Nephron progenitor cell (in vitro differentiated cells): Measurements from ENCODE around the gene ABCG1.

Experiments
- DNase-seq: peaks from one replicate; pipeline ENCODE4 v3.0.0; 2021
- H3K27ac Mint-ChIP-seq: 2 replicates; pipeline ENCODE4 v1.8.0; 2021; ENCODE audit warnings: mild to moderate bottlenecking, moderate library complexity, mixed read lengths
- H3K27me3 Mint-ChIP-seq: 2 replicates; pipeline ENCODE4 v1.8.0; 2021; ENCODE audit warnings: mild to moderate bottlenecking, low read depth, mixed read lengths; ENCODE audit not compliant: poor library complexity
- H3K36me3 Mint-ChIP-seq: 2 replicates; pipeline ENCODE4 v1.8.0; 2021; ENCODE audit warnings: low read depth, mixed read lengths
- H3K4me1 Mint-ChIP-seq: 2 replicates; pipeline ENCODE4 v1.8.0; 2021; ENCODE audit warnings: mixed read lengths
- H3K4me3 Mint-ChIP-seq: 2 replicates; pipeline ENCODE4 v1.8.0; 2021; ENCODE audit warnings: mild to moderate bottlenecking, moderate library complexity, mixed read lengths
- H3K9me3 Mint-ChIP-seq: 2 replicates; pipeline ENCODE4 v1.8.0; 2021; ENCODE audit warnings: mild to moderate bottlenecking, moderate library complexity, mixed read lengths
- TF ChIP-seq, protein P1 (sequence below): fragments of 200-600 bp; sonication (generic); IDR thresholded peaks from 2 replicates; pipeline ENCODE4 v1.5.0; 2021; ENCODE audit warnings: antibody characterized with exemption

ABCG1 gene

DNA sequence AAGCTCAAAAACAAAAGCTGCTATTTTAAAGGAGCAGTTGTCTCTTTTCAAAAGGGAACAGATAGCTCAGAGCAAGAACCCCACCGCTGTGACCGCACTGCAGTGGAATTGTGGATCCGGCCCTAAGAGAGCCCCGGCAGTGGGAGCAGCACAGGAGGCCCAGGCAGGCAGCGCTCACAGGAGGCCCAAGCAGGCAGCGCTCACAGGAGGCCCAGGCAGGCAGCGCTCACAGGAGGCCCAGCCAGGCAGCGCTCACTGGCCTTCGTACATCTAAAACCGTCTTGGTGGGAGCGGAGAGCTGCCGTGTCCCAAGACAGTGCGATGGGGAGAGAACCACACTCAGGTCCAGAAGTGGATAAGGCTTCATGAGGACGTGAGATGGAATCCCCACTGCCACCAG, 92.2 kb downstream of the ABCG1 start:
- Mint-ChIP-seq H3K27me3 (peaks cover 23% of the 10 kb centered on the region), H3K36me3 (no peaks in the 10 kb centered on the region), H3K4me1 (peaks cover 44% of the 10 kb centered on the region), H3K9me3 (no peaks in the 10 kb centered on the region), H3K4me3 (no peak overlapping the region), H3K27ac (no peak overlapping the region)
- TF ChIP-seq, protein P1, sequence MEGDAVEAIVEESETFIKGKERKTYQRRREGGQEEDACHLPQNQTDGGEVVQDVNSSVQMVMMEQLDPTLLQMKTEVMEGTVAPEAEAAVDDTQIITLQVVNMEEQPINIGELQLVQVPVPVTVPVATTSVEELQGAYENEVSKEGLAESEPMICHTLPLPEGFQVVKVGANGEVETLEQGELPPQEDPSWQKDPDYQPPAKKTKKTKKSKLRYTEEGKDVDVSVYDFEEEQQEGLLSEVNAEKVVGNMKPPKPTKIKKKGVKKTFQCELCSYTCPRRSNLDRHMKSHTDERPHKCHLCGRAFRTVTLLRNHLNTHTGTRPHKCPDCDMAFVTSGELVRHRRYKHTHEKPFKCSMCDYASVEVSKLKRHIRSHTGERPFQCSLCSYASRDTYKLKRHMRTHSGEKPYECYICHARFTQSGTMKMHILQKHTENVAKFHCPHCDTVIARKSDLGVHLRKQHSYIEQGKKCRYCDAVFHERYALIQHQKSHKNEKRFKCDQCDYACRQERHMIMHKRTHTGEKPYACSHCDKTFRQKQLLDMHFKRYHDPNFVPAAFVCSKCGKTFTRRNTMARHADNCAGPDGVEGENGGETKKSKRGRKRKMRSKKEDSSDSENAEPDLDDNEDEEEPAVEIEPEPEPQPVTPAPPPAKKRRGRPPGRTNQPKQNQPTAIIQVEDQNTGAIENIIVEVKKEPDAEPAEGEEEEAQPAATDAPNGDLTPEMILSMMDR: no peak
- no peak for DNase-seq

DNA sequence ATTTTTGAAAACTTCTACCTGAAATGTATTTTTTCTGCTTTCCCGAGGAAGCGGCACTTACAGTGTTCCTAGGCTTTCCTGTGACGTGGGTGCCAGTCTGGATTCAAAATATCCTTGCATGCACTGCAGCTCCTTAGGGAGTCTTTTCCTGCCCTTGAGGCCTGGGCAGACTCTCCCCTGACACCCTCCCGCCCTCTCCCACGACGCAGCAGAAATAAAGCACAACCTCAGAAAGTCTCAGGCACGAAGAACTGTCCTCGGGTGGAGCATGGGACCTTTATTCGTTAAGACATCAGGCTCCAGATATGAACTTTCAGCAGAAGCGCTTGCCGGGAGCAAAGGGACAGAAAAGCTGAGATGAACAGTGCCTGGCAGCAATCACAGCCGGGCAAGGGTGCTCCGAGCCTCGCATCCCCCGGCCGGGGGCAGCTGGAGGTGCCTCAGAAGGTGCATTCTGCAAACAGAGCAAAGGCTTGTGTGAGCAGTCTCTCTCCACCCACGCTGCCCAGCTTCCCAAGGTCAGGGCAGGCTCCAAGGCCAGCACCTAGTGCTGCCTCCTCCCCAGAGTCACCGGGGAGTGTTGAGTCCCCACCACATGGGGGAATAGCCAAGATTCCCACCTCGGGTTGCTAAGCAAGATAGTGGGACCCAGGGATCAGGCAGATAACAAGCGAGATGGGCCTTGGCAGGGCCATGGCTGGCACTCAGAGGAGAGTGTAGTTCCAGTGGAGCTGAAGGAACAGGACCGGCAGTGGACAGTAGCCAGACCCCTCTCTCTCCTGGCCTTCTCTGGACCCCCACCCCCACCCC, 93.1 kb downstream of the ABCG1 start:
- H3K27me3 Mint-ChIP-seq: peaks cover 23% of the 10 kb centered on the region
- no peaks in the 10 kb centered on the region for H3K36me3 Mint-ChIP-seq
- H3K4me1 Mint-ChIP-seq: peaks cover 53% of the 10 kb centered on the region
- TF ChIP-seq, protein P1: no peak
- H3K9me3 Mint-ChIP-seq: no peaks in the 10 kb centered on the region
- no peak overlapping the region for H3K4me3 Mint-ChIP-seq
- no peak for DNase-seq
- H3K27ac Mint-ChIP-seq: no peak overlapping the region

DNA sequence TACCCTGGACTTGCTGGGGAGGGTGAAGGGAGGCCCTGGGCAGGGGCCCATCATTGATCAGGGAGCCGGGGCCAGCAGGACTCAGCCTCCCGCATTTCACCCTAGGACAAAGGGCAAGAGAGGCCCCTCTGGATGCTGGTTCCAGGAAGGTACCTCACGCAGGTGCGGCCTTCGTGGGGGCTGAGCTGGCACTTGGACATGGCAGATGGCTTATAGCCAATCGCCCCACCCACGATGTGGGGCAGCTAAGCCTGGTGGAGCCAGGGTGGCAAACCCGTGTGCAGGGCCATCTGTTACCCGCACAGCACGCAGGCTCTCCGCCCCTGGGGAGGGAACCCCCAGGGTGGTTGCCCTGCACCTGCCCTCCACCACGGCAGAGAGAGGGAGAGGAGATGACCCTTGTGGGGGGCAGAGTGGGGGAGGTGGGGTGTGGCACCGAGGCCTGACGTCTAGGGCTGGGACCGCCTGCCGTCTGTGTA, 93.7 kb downstream of the ABCG1 start:
- no peak for DNase-seq

DNA sequence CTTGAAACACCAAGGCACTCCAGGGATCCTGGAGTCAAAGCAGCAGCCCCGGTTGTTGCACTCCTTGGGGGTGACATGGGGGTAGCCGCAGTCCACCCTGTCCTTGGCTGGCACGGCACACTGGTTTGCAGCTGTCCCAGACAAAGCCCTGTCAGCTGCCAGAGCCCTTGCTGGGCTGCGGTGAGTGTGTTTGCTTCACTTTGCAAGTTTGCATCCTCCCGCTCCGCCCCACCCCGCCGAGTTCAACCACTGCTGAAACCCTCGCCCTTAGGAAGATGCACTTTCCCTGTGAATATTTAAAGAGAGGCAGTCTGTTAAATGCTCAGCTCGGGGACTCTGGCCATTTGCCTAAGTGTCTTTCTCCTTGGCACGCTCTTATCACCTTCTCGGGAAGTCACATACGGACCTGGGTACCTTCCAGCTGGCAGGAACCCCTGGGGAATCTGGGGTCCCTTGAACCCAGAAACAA, 94.6 kb downstream of the ABCG1 start:
- Mint-ChIP-seq H3K4me1 (peaks cover 63% of the 10 kb centered on the region), H3K27ac (no peak overlapping the region), H3K9me3 (no peaks in the 10 kb centered on the region), H3K36me3 (no peaks in the 10 kb centered on the region), H3K27me3 (peaks cover 23% of the 10 kb centered on the region), H3K4me3 (no peak overlapping the region)
- DNase-seq: no peak
- TF ChIP-seq, protein P1: no peak

More for the DNA sequence above, 93.7 kb downstream of the ABCG1 start:
- Mint-ChIP-seq H3K27me3 (peaks cover 23% of the 10 kb centered on the region), H3K27ac (no peak overlapping the region), H3K4me3 (no peak overlapping the region), H3K9me3 (no peaks in the 10 kb centered on the region), H3K4me1 (peaks cover 57% of the 10 kb centered on the region), H3K36me3 (no peaks in the 10 kb centered on the region)
- TF ChIP-seq, protein P1: no peak

DNA sequence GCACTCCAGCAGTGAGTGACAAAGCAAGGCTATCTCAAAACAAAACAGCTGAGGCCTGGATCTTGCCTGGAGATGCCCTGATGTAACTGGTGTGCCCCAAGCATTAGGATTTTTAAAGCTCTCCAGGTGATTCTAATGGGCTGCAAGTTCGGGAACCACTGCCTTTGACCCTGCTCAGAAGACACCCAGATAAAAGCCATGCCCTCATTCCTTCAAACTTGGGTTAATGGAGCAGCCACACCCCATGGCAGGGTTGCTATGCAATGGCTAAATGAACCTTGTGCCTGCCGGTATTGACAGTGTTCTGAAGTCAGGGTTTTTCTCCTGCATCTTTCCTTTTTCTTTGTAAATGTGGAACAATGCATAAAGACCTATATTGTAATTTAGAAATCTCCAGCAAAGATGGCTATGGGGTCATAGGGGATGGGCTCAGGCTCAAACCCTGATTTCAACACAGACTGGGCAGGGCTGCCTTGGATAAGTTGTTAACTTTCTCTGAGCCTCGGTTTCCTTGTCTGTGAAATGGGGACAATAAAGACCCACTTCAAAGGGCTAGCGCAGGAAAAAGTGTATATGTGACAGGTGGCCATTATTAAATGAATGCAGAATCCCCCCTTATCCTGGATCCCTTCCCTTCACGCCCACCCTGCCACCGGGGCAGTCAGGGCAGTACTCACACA, 95.8 kb downstream of the ABCG1 start:
- peak overlapping the region; percentile 92 for H3K27ac Mint-ChIP-seq
- DNase-seq: no peak
- H3K4me3 Mint-ChIP-seq: no peak overlapping the region
- TF ChIP-seq, protein P1: no peak
- H3K27me3 Mint-ChIP-seq: peaks cover 22% of the 10 kb centered on the region
- no peaks in the 10 kb centered on the region for H3K36me3 Mint-ChIP-seq
- peaks cover 65% of the 10 kb centered on the region for H3K4me1 Mint-ChIP-seq
- no peaks in the 10 kb centered on the region for H3K9me3 Mint-ChIP-seq
